GM18508 (cell line): ENCODE results near the gene REEP2.

Experiments used
- ATAC-seq: cut with Tn5 transposase; IDR thresholded peaks from one replicate; pipeline ENCODE4 v1.9.1; 2021; ENCODE audit warnings: moderate number of reproducible peaks; ENCODE audit not compliant: insufficient read depth, unreplicated experiment

Gene REEP2

GRCh38 chr5:138448481-138449398 lies 9.9 kb downstream of the REEP2 start:
- ATAC-seq, result no peak

DNA sequence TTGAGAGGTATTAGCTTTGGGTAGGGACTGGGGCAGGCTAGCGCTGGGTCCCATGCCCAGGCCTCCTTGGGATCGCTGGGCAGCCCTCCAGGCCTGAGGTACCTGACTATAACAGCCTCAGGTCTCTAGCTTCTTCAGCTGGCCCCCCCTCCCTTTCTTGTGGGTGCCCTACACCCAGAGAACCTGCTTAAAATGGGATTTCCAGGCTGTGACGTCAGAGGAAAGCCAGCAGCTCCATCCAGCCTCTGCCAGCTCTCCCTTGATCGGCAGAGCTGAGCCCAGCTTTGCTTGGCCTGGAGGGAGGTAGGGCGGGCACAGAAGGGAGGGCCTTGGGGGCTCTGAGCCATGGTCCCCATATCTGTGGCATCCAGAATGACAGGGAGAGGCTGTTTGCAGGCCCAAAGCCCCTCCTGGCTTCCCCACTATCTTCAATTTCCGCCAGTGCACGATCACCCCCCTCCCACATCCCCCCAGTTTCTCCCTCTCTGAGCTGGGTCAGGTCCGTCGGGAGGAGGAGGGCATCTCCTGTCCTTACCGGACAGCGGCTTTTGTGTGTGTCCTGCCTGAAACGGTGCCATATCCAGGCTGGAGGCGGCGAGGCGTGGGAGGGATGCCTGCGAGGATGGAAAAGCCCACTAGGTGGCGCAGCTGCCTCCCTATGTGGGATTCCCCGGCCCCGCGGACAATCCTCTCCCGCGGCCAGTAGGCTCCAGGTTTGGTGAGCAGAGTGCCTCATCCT lies 10.8 kb downstream of the REEP2 start:
- no peak for ATAC-seq

- no peak for ATAC-seq
Measured at GRCh38 chr5:138450971-138451370, 12.1 kb downstream of the REEP2 start.

- no peak for ATAC-seq
Measured at GRCh38 chr5:138452720-138453119, 13.9 kb downstream of the REEP2 start.

- ATAC-seq, result no peak
Measured at GRCh38 chr5:138453590-138453989, 14.7 kb downstream of the REEP2 start.

DNA sequence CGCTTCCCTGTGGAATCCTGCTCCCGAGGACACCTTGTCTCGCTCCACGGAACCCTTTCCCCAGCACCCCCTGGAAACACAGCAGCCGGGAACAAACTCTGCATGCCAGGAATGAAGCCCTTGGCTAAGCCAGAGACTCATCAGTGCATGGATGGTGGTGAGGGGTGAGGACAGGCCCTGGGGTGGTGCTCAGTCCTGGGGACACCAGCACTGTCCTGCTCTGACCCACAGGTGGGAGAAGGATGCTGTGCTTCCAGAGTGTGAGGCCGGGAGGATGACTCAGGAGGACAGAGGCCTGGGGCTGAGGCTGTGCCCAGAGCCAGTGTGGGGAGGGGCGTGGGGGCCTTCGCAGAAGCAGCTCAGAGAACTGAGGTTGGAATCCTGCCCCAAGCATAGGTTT lies 15.3 kb downstream of the REEP2 start:
- ATAC-seq, result no peak

GRCh38 chr5:138455232-138455930 lies 16.5 kb downstream of the REEP2 start:
- no peak for ATAC-seq

GRCh38 chr5:138457531-138458275 lies 18.8 kb downstream of the REEP2 start:
- ATAC-seq, result no peak

GRCh38 chr5:138458384-138458783 lies 19.5 kb downstream of the REEP2 start:
- no peak for ATAC-seq

DNA sequence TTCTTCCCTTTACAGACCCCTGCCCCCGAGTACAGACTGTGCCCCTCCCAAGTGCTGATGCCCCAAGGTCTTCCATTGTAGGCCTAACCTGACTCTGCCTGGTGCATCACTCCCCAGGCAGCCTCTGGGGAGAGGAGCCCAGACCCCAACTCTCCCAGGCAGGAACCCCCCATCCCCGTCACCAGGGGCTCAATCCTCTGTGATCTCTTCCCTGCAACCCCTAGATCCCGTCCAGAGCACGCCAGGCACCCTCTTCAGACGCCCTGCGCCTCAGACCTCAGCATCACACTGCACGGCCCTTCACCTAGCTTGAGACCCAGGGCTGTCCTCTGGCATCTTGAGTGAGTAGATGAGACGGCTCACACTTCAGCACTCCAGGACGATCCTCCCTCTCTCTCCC lies 20.0 kb downstream of the REEP2 start:
- ATAC-seq, result no peak

- no peak for ATAC-seq
Measured at GRCh38 chr5:138459311-138459933, 20.6 kb downstream of the REEP2 start.

GRCh38 chr5:138460032-138460693 lies 21.3 kb downstream of the REEP2 start:
- no peak for ATAC-seq

DNA sequence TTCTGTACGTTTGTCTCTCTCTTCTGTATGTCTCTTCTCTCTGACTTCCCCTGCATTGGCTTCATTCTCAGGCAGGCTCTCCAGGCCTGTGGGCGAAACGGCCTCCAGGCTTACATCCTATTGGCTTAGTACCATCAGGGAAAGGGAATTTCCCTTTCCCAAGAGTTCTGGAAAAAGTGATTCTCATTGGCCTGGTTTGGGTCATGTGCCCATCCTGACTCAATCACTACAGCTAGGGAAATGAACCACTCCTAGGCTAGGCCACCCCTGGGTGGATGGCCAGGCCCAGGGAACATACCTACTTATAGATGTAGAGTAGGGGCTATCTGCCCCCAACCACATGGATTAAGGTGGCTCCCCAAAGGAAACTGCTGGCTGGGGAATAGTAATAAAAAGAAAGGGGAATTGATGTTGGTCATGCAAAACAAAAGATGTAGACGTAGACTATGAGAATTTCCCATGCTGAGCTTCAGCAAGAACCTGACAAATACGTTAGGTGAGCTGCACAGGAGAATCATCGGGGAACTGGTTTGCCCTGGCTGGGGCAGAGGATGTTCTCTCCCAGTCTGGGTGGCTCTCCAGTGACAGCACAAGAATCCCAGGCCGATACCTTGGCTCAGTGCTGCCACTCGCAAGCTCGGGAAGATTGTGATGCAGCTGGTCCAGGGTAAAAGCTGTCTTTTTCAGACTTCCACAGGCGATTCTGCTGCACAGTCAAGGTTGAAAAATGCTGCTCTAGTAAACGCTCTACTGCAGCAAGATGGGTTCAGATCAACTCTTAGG lies 22.7 kb downstream of the REEP2 start:
- no peak for ATAC-seq

DNA sequence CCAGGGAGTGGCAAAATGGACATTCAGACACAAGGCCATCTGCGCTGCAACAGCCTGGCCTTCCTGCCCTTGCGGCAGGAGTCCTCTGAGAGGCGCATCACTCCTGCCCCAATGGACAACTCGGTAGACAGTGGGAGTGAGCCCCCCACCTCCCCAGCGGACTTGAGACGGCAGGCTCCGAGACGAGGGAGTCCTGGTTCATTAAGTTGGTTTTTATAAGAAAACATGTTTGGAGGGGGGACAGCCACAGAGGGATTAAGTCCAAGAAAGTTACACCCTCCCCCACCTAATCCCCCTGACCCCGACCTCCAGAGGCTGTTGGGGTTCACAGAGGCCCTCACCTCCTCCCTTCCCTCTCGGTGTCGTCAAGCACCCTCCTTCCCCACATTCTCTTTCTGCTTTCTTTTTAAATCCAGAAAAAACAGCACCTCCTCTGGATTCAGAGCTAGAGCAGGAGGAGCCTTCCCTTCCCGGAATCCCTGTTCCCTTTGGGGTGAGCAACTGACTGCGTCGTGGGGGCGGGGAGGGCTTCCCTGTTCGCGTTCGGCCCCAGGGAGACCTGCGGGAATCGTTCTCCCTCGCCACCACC lies 24.7 kb downstream of the REEP2 start:
- no peak for ATAC-seq

DNA sequence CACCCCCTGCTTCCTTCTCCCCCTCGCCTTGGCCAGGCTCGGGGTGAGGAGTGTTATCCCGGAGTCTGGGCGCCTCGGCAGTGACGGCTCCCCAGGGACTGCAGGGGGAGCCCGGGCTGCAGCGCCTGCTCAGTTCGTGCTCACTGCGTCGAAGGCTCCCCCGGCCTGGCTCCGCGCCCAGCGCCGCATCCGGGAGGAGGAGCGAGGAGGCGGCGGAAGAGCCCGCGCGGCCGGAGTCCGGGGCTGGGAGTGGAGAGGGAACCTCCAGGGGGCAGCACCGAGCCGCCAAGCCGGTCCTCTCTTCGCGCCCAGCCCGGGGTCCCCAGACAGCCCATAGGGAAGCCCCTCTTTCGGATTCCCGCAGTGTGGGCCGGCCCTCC lies 25.1 kb downstream of the REEP2 start:
- peak; percentile 25 for ATAC-seq

DNA sequence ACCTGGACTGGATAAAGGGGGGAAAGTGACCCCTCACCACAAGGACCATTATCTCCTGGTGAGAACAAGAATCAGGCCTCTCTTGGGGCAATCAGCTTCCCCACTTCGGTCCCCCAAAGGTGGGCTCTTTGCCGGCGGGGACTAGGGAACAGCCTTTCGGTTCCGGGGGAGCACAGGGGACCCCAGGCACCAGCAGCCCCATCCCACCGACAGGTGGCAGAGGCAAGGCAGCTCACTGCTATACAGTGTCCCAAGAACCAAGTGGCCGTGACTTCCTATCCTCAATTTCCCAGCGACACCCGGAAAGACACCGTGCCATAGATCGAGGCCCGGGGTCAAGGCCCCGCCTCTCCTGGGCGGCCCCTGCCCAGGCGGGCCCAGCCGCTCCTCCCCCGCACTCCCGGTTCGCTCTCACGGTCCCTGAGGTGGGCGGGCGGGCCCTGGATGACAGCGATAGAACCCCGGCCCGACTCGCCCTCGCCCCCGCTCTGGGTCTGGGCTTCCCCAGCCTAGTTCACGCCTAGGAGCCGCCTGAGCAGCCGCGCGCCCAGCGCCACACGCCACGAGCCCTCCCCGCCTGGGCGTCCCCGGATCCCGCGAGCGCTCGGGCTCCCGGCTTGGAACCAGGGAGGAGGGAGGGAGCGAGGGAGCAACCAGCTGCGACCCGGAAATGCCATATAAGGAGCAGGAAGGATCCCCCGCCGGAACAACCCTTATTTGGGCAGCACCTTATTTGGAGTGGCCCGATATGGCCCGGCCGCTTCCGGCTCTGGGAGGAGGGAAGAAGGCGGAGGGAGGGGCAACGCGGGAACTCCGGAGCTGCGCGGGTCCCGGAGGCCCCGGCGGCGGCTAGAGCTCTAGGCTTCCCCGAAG lies 25.8 kb downstream of the REEP2 start:
- peak; percentile 73 for ATAC-seq
